HCT116 (cell line): ENCODE results near the gene PCDHA3.

Experiments
- EZH2phosphoT487 ChIP-seq: fragments of 200-600 bp; IDR thresholded peaks from 2 replicates; pipeline ENCODE4 v1.6.1; 2018; ENCODE audit warnings: antibody characterized with exemption, borderline replicate concordance
- RAD21 ChIP-seq: IDR thresholded peaks from 2 replicates; pipeline ENCODE4 v1.6.1; 2012; ENCODE audit warnings: low read depth, mild to moderate bottlenecking
- SRF ChIP-seq: IDR thresholded peaks from 2 replicates; pipeline ENCODE4 v1.6.1; 2012; ENCODE audit warnings: low read depth
- YY1 ChIP-seq: IDR thresholded peaks from 2 replicates; pipeline ENCODE4 v1.6.1; 2011; ENCODE audit warnings: low read length, low read depth, moderate library complexity, mild to moderate bottlenecking; ENCODE audit not compliant: insufficient replicate concordance; ENCODE audit errors: extremely low read depth
- ZNF274 ChIP-seq: fragments of 200-500 bp; sonication (Bioruptor generic); IDR thresholded peaks from 2 replicates; pipeline ENCODE4 v1.6.1; 2014; ENCODE audit warnings: mild to moderate bottlenecking, low read depth, low read length, inconsistent platforms

- no peak for TF ChIP-seq EZH2phosphoT487
- TF ChIP-seq SRF: no peak
- no peak for TF ChIP-seq RAD21
- no peak for TF ChIP-seq ZNF274
- no peak for TF ChIP-seq YY1
These were observed 20.3 kb upstream of the PCDHA3 start for GRCh38 chr5:140780512-140780911.
